ENCODE measurements around the gene DUSP8.

The DUSP8 gene

GRCh38 chr11:1533342-1533725 lies 38.7 kb downstream of the DUSP8 start:
- H4K20me1 ChIP-seq (ENCODE audit: insufficient read depth, low read length), result no peaks in the 10 kb centered on the region
- no peak overlapping the region for H2AFZ ChIP-seq (ENCODE audit: low read length)
- peaks cover 3% of the 10 kb centered on the region; the same call in 1 of the 2 replicates for H3K36me3 ChIP-seq (ENCODE audit: insufficient read depth, low read length)
- H3K9me2 ChIP-seq (ENCODE audit: low read depth, low read length), result no peaks in the 10 kb centered on the region
- no peak overlapping the region for H3K4me3 ChIP-seq (ENCODE audit: low read depth, low read length, poor library complexity, severe bottlenecking)
- H3K9me3 ChIP-seq (ENCODE audit: low read length), result no peaks in the 10 kb centered on the region
- no peaks in the 10 kb centered on the region for H3K4me1 ChIP-seq (ENCODE audit: insufficient read depth, low read length, severe bottlenecking)
- TF ChIP-seq EZH2 (IDR thresholded peaks at IDR 0.05; ENCODE audit: borderline replicate concordance, low read length) (no peak), CTCF (IDR thresholded peaks at IDR 0.05; ENCODE audit: low read length) (no peak)
- H3K9ac ChIP-seq (ENCODE audit: low read length), result no peak overlapping the region
- peaks cover 3% of the 10 kb centered on the region; the same call in 1 of the 2 replicates for H3K27me3 ChIP-seq (ENCODE audit: insufficient read depth, low read length)
- no peak overlapping the region for H3K4me2 ChIP-seq (ENCODE audit: low read length)
- no peak overlapping the region for H3K27ac ChIP-seq (ENCODE audit: low read depth, low read length, poor library complexity, severe bottlenecking)
- H3F3A ChIP-seq (ENCODE audit: insufficient read depth, low read length), result no peaks in the 10 kb centered on the region
- no peaks in the 10 kb centered on the region for H3K79me2 ChIP-seq (ENCODE audit: insufficient read depth, low read length)

GRCh38 chr11:1532606-1533341 lies 39.3 kb downstream of the DUSP8 start:
- H3K27ac ChIP-seq (ENCODE audit: low read depth, low read length, poor library complexity, severe bottlenecking), result no peak overlapping the region
- H3K36me3 ChIP-seq (ENCODE audit: insufficient read depth, low read length), result peaks cover 3% of the 10 kb centered on the region; the same call in 1 of the 2 replicates
- H3F3A ChIP-seq (ENCODE audit: insufficient read depth, low read length), result no peaks in the 10 kb centered on the region
- no peak overlapping the region for H3K4me3 ChIP-seq (ENCODE audit: low read depth, low read length, poor library complexity, severe bottlenecking)
- no peaks in the 10 kb centered on the region for H3K4me1 ChIP-seq (ENCODE audit: insufficient read depth, low read length, severe bottlenecking)
- H3K9me3 ChIP-seq (ENCODE audit: low read length), result no peaks in the 10 kb centered on the region
- H3K9ac ChIP-seq (ENCODE audit: low read length), result no peak overlapping the region
- H3K4me2 ChIP-seq (ENCODE audit: low read length), result no peak overlapping the region
- H4K20me1 ChIP-seq (ENCODE audit: insufficient read depth, low read length), result no peaks in the 10 kb centered on the region
- no peak overlapping the region for H2AFZ ChIP-seq (ENCODE audit: low read length)
- no peaks in the 10 kb centered on the region for H3K79me2 ChIP-seq (ENCODE audit: insufficient read depth, low read length)
- no peaks in the 10 kb centered on the region for H3K27me3 ChIP-seq (ENCODE audit: insufficient read depth, low read length)
- H3K9me2 ChIP-seq (ENCODE audit: low read depth, low read length), result no peaks in the 10 kb centered on the region
- TF ChIP-seq EZH2 (IDR thresholded peaks at IDR 0.05; ENCODE audit: borderline replicate concordance, low read length), result no peak
- TF ChIP-seq CTCF (IDR thresholded peaks at IDR 0.05; ENCODE audit: low read length), result no peak

- no peak overlapping the region for H3K27ac ChIP-seq (ENCODE audit: low read depth, low read length, poor library complexity, severe bottlenecking)
- no peaks in the 10 kb centered on the region for H3K4me1 ChIP-seq (ENCODE audit: insufficient read depth, low read length, severe bottlenecking)
- TF ChIP-seq CTCF (IDR thresholded peaks at IDR 0.05; ENCODE audit: low read length) (no peak), EZH2 (IDR thresholded peaks at IDR 0.05; ENCODE audit: borderline replicate concordance, low read length) (no peak)
- H2AFZ ChIP-seq (ENCODE audit: low read length), result no peak overlapping the region
- no peaks in the 10 kb centered on the region for H3K27me3 ChIP-seq (ENCODE audit: insufficient read depth, low read length)
- H3K4me3 ChIP-seq (ENCODE audit: low read depth, low read length, poor library complexity, severe bottlenecking), result no peak overlapping the region
- H3K79me2 ChIP-seq (ENCODE audit: insufficient read depth, low read length), result no peaks in the 10 kb centered on the region
- no peaks in the 10 kb centered on the region for H3F3A ChIP-seq (ENCODE audit: insufficient read depth, low read length)
- H3K9ac ChIP-seq (ENCODE audit: low read length), result no peak overlapping the region
- H3K9me2 ChIP-seq (ENCODE audit: low read depth, low read length), result no peaks in the 10 kb centered on the region
- peaks cover 3% of the 10 kb centered on the region; the same call in 1 of the 2 replicates for H3K36me3 ChIP-seq (ENCODE audit: insufficient read depth, low read length)
- no peaks in the 10 kb centered on the region for H3K9me3 ChIP-seq (ENCODE audit: low read length)
- no peaks in the 10 kb centered on the region for H4K20me1 ChIP-seq (ENCODE audit: insufficient read depth, low read length)
- H3K4me2 ChIP-seq (ENCODE audit: low read length), result no peak overlapping the region
These were observed 40.0 kb downstream of the DUSP8 start for GRCh38 chr11:1532014-1532586.

Measured in OCI-LY1 (cell line).